ENCODE measurements around the gene INKA2.

INKA2 gene

GRCh38 chr1:111696330-111696729 is 42.9 kb downstream of the INKA2 start:
- no peak for DNase-seq

- DNase-seq = no peak
Observed at GRCh38 chr1:111695801-111696200, 43.4 kb downstream of the INKA2 start.

GRCh38 chr1:111691886-111692285 is 47.3 kb downstream of the INKA2 start:
- no peak for DNase-seq

- no peak for DNase-seq
Observed at GRCh38 chr1:111690306-111690617, 48.9 kb downstream of the INKA2 start.

Measured in NCI-H1436 treated with DMSO at 0.1 percent for 48 hours (cell line).